ENCODE measurements around the gene PARD3. TPM values are rescaled to one million over a fixed set of nuclear protein-coding genes. Genes with fewer than 3 reads are reported as not detected.

Gene PARD3
- polyA plus RNA-seq, 3 donors, result 0.51 TPM; not detected in 2

DNA sequence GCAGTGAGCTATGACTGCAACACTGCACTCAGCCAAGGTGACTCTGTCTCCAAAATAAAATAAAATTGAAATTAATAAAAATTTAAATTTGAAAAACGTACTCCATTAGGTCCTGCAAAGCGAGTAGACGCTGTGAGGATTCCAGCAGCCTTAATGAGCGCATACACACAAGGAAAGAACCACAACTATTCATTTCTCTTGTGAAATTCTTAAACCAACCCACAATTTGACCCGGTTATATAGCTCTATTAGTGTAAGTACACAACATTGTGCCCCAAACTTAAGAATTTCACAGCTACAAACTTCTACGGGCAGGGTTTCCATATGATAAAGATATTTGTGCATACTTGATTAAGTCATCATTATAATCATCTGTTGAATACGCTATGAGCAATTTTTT is 84.4 kb downstream of the PARD3 start:
- no peak overlapping the region for H3K4me2 ChIP-seq (replicated peaks; ENCODE audit: extremely low read depth, low read length, poor library complexity, severe bottlenecking)
- no peaks in the 10 kb centered on the region for H3K36me3 Mint-ChIP-seq
- H4K20me1 ChIP-seq (ENCODE audit: insufficient read depth, low read length), result no peaks in the 10 kb centered on the region
- no peaks in the 10 kb centered on the region for H3K36me3 ChIP-seq (replicated peaks in 1 of 2; ENCODE audit: control insufficient read depth in 1 of 2, insufficient read depth in 2 of 2, low read length in 2 of 2)
- H3K27me3 ChIP-seq (ENCODE audit: control insufficient read depth in 2 of 2, insufficient read depth in 2 of 2, low read length in 2 of 2), result peaks cover 8 to 9% of the 10 kb centered on the region in 2 donors
- H3K79me2 ChIP-seq (ENCODE audit: insufficient read depth, low read length), result no peaks in the 10 kb centered on the region
- no peaks in the 10 kb centered on the region for H3K9me3 ChIP-seq (replicated peaks in 1 of 2; ENCODE audit: control insufficient read depth in 1 of 2, insufficient read depth in 1 of 2, low read length in 2 of 2)
- no peaks in the 10 kb centered on the region for H3K4me1 ChIP-seq (ENCODE audit: control insufficient read depth in 1 of 2, insufficient read depth in 2 of 2, low read length in 2 of 2)
- no peak overlapping the region for H2AFZ ChIP-seq (ENCODE audit: insufficient read depth, low read depth, low read length, poor library complexity, severe bottlenecking)
- H3K27ac ChIP-seq (ENCODE audit: low read depth in 1 of 2, low read length in 2 of 2), result no peak overlapping the region
- H3K9ac ChIP-seq (ENCODE audit: insufficient read depth, low read length, poor library complexity, severe bottlenecking), result no peak overlapping the region
- intact Hi-C loops (cut with micrococcal nuclease), result no loop called here
- no peak overlapping the region for H3K27ac Mint-ChIP-seq
- peaks cover 24 to 43% (median 27%) of the 10 kb centered on the region in 3 donors for H3K27me3 Mint-ChIP-seq (ENCODE audit: low read depth in 3 of 3)
- no peaks in the 10 kb centered on the region for H3K9me3 Mint-ChIP-seq
- H3K4me3 ChIP-seq (replicated peaks in 1 of 3; ENCODE audit: low read depth in 2 of 3, low read length in 3 of 3), result no peak overlapping the region
- WGBS (ENCODE audit: insufficient coverage), result no CpG with 5 or more reads among the region's 7 CpGs
- no peaks in the 10 kb centered on the region for H3K4me1 Mint-ChIP-seq
- TF ChIP-seq, protein P1, sequence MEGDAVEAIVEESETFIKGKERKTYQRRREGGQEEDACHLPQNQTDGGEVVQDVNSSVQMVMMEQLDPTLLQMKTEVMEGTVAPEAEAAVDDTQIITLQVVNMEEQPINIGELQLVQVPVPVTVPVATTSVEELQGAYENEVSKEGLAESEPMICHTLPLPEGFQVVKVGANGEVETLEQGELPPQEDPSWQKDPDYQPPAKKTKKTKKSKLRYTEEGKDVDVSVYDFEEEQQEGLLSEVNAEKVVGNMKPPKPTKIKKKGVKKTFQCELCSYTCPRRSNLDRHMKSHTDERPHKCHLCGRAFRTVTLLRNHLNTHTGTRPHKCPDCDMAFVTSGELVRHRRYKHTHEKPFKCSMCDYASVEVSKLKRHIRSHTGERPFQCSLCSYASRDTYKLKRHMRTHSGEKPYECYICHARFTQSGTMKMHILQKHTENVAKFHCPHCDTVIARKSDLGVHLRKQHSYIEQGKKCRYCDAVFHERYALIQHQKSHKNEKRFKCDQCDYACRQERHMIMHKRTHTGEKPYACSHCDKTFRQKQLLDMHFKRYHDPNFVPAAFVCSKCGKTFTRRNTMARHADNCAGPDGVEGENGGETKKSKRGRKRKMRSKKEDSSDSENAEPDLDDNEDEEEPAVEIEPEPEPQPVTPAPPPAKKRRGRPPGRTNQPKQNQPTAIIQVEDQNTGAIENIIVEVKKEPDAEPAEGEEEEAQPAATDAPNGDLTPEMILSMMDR (IDR thresholded peaks at IDR 0.05), result no peak
- H3K4me3 Mint-ChIP-seq, result no peak overlapping the region
- no peak for DNase-seq

DNA sequence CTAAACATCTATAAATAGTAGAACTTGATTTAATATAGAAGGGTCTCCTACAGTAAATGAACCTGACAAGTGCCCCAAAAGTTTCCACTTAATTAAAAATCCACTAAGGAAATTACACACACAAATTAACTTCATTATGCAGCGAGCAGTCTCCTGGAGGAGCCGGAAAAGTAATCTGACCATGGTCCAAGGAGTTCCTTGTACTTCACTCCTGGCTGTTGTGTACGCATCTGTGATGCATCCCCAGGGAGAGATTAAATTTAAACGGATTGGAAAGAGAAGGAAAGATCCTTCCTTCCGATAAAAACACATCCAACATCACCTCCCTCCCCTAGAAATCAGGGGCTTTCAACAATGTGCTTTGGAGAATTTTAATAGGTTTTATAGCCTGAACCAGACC is 85.5 kb downstream of the PARD3 start:
- no peaks in the 10 kb centered on the region for H3K4me1 Mint-ChIP-seq
- Histone ChIP-seq H3K9me3 (replicated peaks in 1 of 2; ENCODE audit: control insufficient read depth in 1 of 2, insufficient read depth in 1 of 2, low read length in 2 of 2) (no peaks in the 10 kb centered on the region), H3K36me3 (replicated peaks in 1 of 2; ENCODE audit: control insufficient read depth in 1 of 2, insufficient read depth in 2 of 2, low read length in 2 of 2) (no peaks in the 10 kb centered on the region), H2AFZ (ENCODE audit: insufficient read depth, low read depth, low read length, poor library complexity, severe bottlenecking) (no peak overlapping the region), H4K20me1 (ENCODE audit: insufficient read depth, low read length) (no peaks in the 10 kb centered on the region), H3K4me2 (replicated peaks; ENCODE audit: extremely low read depth, low read length, poor library complexity, severe bottlenecking) (no peak overlapping the region), H3K4me1 (ENCODE audit: control insufficient read depth in 1 of 2, insufficient read depth in 2 of 2, low read length in 2 of 2) (no peaks in the 10 kb centered on the region), H3K4me3 (replicated peaks in 1 of 3; ENCODE audit: low read depth in 2 of 3, low read length in 3 of 3) (no peak overlapping the region), H3K79me2 (ENCODE audit: insufficient read depth, low read length) (no peaks in the 10 kb centered on the region), H3K27ac (ENCODE audit: low read depth in 1 of 2, low read length in 2 of 2) (no peak overlapping the region), H3K9ac (ENCODE audit: insufficient read depth, low read length, poor library complexity, severe bottlenecking) (no peak overlapping the region), H3K27me3 (ENCODE audit: control insufficient read depth in 2 of 2, insufficient read depth in 2 of 2, low read length in 2 of 2) (peaks cover 8 to 10% of the 10 kb centered on the region in 2 donors)
- no peak overlapping the region for H3K4me3 Mint-ChIP-seq
- H3K9me3 Mint-ChIP-seq, result peaks cover 0 to 4% (median 0%) of the 10 kb centered on the region in 7 donors
- H3K36me3 Mint-ChIP-seq, result no peaks in the 10 kb centered on the region
- DNase-seq, result no peak
- peaks cover 31 to 53% (median 34%) of the 10 kb centered on the region in 3 donors for H3K27me3 Mint-ChIP-seq (ENCODE audit: low read depth in 3 of 3)
- TF ChIP-seq, protein P1 (IDR thresholded peaks at IDR 0.05), result no peak
- intact Hi-C loops (cut with micrococcal nuclease), result no loop called here
- no CpG with 5 or more reads among the region's 5 CpGs for WGBS (ENCODE audit: insufficient coverage)
- H3K27ac Mint-ChIP-seq, result no peak overlapping the region

All from CD14-positive monocyte (primary cell).